H1 (cell line): ENCODE measurements around the gene ACTR6. TPM values are rescaled to one million over a fixed set of nuclear protein-coding genes. Genes with fewer than 3 reads are reported as not detected.

ENCODE experiments used
- CTCF ChIA-PET: fragments of 300-600 bp; sonication (Branson Sonifier 250); formaldehyde crosslinking; loops from one replicate; lab custom pipeline; 2021; ENCODE audit not compliant: partially characterized antibody; lab: Charles Lee
- POLR2A ChIA-PET: fragments of 300-600 bp; sonication (Branson Sonifier 250); formaldehyde crosslinking; loops from one replicate; lab custom pipeline; 2021; ENCODE audit warnings: inconsistent platforms; ENCODE audit not compliant: partially characterized antibody; lab: Charles Lee
- DNase-seq, 2 experiments: peaks; one replicate each; pipeline versions ENCODE4 v3.0.0 to v3.0.0-alpha.2; 2010 to 2022; ENCODE audit warnings: low spot score in 2 of 2, low read depth in 1 of 2, mixed read lengths in 1 of 2
- FAIRE-seq: peaks from 2 replicates; lab custom pipeline; 2011; peaks lifted over from hg19 to GRCh38; lab: Jason Lieb, UNC
- H2AFZ ChIP-seq: 2 replicates; pipeline ENCODE4 v1.8.1; 2012; ENCODE audit warnings: low read length, inconsistent platforms
- H2AK5ac ChIP-seq: 2 replicates; pipeline ENCODE4 v1.6.1; 2013; ENCODE audit warnings: low read depth, low read length
- H2BK120ac ChIP-seq: replicated peaks from 2 replicates; pipeline ENCODE3; 2013; ENCODE audit warnings: low read depth, low read length, inconsistent platforms
- H2BK12ac ChIP-seq: 2 replicates; pipeline ENCODE4 v1.6.1; 2013; ENCODE audit warnings: low read depth, low read length
- H2BK15ac ChIP-seq: 2 replicates; pipeline ENCODE4 v1.6.1; 2013; ENCODE audit warnings: low read length
- H2BK20ac ChIP-seq: 2 replicates; pipeline ENCODE4 v1.6.1; 2013; ENCODE audit warnings: low read length
- H2BK5ac ChIP-seq: 2 replicates; pipeline ENCODE4 v1.6.1; 2013; ENCODE audit warnings: low read depth, low read length
- H3K14ac ChIP-seq: 2 replicates; pipeline ENCODE4 v1.6.1; 2013; ENCODE audit warnings: inconsistent platforms; ENCODE audit not compliant: insufficient read length
- H3K18ac ChIP-seq: 2 replicates; pipeline ENCODE4 v1.6.1; 2013; ENCODE audit warnings: low read length; ENCODE audit errors: extremely low read depth
- H3K23ac ChIP-seq: 2 replicates; pipeline ENCODE4 v1.6.1; 2013; ENCODE audit warnings: inconsistent platforms; ENCODE audit not compliant: insufficient read length
- H3K23me2 ChIP-seq: 2 replicates; pipeline ENCODE4 v1.6.1; 2013; ENCODE audit warnings: low read depth, low read length
- H3K27ac ChIP-seq: 2 replicates; pipeline ENCODE4 v1.6.1; 2011; ENCODE audit warnings: low read depth, low read length, inconsistent platforms
- H3K27me3 ChIP-seq, 4 experiments: replicated peaks in 1 of 4; 1 replicate in 1 of 4; 2 replicates in 3 of 4; pipeline versions ENCODE4 v1.6.1 to v1.8.1; 2011 to 2013; ENCODE audit warnings: low read length in 3 of 4, mild to moderate bottlenecking in 3 of 4, inconsistent platforms in 2 of 4, mixed read lengths in 2 of 4, moderate library complexity in 1 of 4; ENCODE audit not compliant: control insufficient read depth in 3 of 4, insufficient read depth in 3 of 4; ENCODE audit errors: extremely low read depth in 1 of 4
- H3K36me3 ChIP-seq, 4 experiments: 2 replicates each; pipeline versions ENCODE4 v1.6.1 to v1.8.1; 2011 to 2013; ENCODE audit warnings: mild to moderate bottlenecking in 4 of 4, low read length in 3 of 4, moderate library complexity in 2 of 4, control low read depth in 1 of 4, inconsistent platforms in 1 of 4; ENCODE audit not compliant: insufficient read depth in 4 of 4, control insufficient read depth in 2 of 4
- H3K4ac ChIP-seq: replicated peaks from 2 replicates; pipeline ENCODE3; 2013; ENCODE audit warnings: low read length, low read depth, mixed read lengths, inconsistent platforms; ENCODE audit not compliant: insufficient read length
- H3K4me1 ChIP-seq, 4 experiments: replicated peaks in 1 of 4; 1 replicate in 1 of 4; 2 replicates in 3 of 4; pipeline versions ENCODE4 v1.6.1 to v1.8.1; 2011 to 2013; ENCODE audit warnings: low read length in 3 of 4, inconsistent platforms in 2 of 4, mixed read lengths in 1 of 4; ENCODE audit not compliant: insufficient read depth in 4 of 4, control insufficient read depth in 3 of 4
- H3K4me2 ChIP-seq, 2 experiments: 2 replicates each; pipeline versions ENCODE4 v1.6.1 to v1.8.1; 2011 to 2013; ENCODE audit warnings: low read depth in 2 of 2, low read length in 2 of 2, control low read depth in 1 of 2, inconsistent platforms in 1 of 2, mild to moderate bottlenecking in 1 of 2; ENCODE audit not compliant: insufficient read depth in 1 of 2
- H3K4me3 ChIP-seq, 4 experiments: fragments of 200-600, 300-600 bp in 1 of 4; sonication (generic), shearing (Covaris generic), sonication (Bioruptor Twin) in 1 of 4; 2 replicates each; pipeline versions ENCODE4 v1.5.1 to v1.8.1; 2011 to 2016; ENCODE audit warnings: low read length in 4 of 4, low read depth in 3 of 4, control low read depth in 2 of 4, inconsistent platforms in 2 of 4, mild to moderate bottlenecking in 2 of 4, mixed read lengths in 1 of 4, moderate library complexity in 1 of 4; ENCODE audit not compliant: insufficient read depth in 2 of 4; ENCODE audit errors: extremely low read depth in 1 of 4
- H3K56ac ChIP-seq: replicated peaks from 2 replicates; pipeline ENCODE3; 2013; ENCODE audit warnings: low read depth, mild to moderate bottlenecking, mixed read lengths, low read length, inconsistent platforms; ENCODE audit not compliant: insufficient read length
- H3K79me1 ChIP-seq: 2 replicates; pipeline ENCODE4 v1.6.1; 2013; ENCODE audit warnings: low read depth, low read length, control low read depth
- H3K79me2 ChIP-seq, 2 experiments: 2 replicates each; pipeline versions ENCODE4 v1.6.1 to v1.8.1; 2012 to 2013; ENCODE audit warnings: low read length in 2 of 2, mild to moderate bottlenecking in 2 of 2, inconsistent platforms in 1 of 2; ENCODE audit not compliant: insufficient read depth in 2 of 2, control insufficient read depth in 1 of 2
- H3K9ac ChIP-seq, 4 experiments: replicated peaks in 1 of 4; 1 replicate in 1 of 4; 2 replicates in 3 of 4; pipeline versions ENCODE4 v1.6.1 to v1.8.1; 2011 to 2013; ENCODE audit warnings: low read depth in 3 of 4, low read length in 3 of 4, control low read depth in 2 of 4, mild to moderate bottlenecking in 2 of 4, moderate library complexity in 2 of 4, inconsistent platforms in 1 of 4; ENCODE audit errors: extremely low read depth in 1 of 4
- H3K9me3 ChIP-seq, 2 experiments: 2 replicates each; pipeline versions ENCODE4 v1.6.1 to v1.8.1; 2012 to 2013; ENCODE audit warnings: mild to moderate bottlenecking in 2 of 2, moderate library complexity in 2 of 2, control low read depth in 1 of 2, inconsistent platforms in 1 of 2, low read depth in 1 of 2, low read length in 1 of 2, mixed read lengths in 1 of 2; ENCODE audit not compliant: insufficient read depth in 2 of 2
- H4K20me1 ChIP-seq, 2 experiments: replicated peaks in 1 of 2; 2 replicates each; pipeline versions ENCODE3 to v1.8.1; 2011 to 2013; ENCODE audit warnings: inconsistent platforms in 2 of 2, low read length in 2 of 2, mild to moderate bottlenecking in 1 of 2; ENCODE audit not compliant: insufficient read depth in 2 of 2, control insufficient read depth in 1 of 2
- H4K5ac ChIP-seq: 2 replicates; pipeline ENCODE4 v1.6.1; 2013; ENCODE audit warnings: low read length, low read depth, mixed read lengths, inconsistent platforms; ENCODE audit not compliant: insufficient read length
- H4K8ac ChIP-seq: 2 replicates; pipeline ENCODE4 v1.8.0; 2013; ENCODE audit warnings: mild to moderate bottlenecking, moderate library complexity, low read length, inconsistent platforms; ENCODE audit not compliant: insufficient read depth; ENCODE audit errors: extremely low read depth
- H4K91ac ChIP-seq: replicated peaks from 2 replicates; pipeline ENCODE3; 2013; ENCODE audit warnings: low read length, mixed read lengths, inconsistent platforms; ENCODE audit not compliant: insufficient read length
- ASH2L ChIP-seq: fragments of 200-600, 300-600 bp; sonication (generic); IDR thresholded peaks from one replicate; pipeline ENCODE4 v1.7.1; 2017; ENCODE audit warnings: low read length
- CBX8 ChIP-seq: fragments of 300-800, 300-1000 bp; sonication (generic); IDR thresholded peaks from 2 replicates; pipeline ENCODE4 v1.7.1; 2016; ENCODE audit warnings: low read depth, low read length, borderline replicate concordance
- EGR1 ChIP-seq: IDR thresholded peaks from 2 replicates; pipeline ENCODE4 v1.6.1; 2011; ENCODE audit warnings: low read depth, low read length, borderline replicate concordance
- GTF2F1 ChIP-seq: IDR thresholded peaks from 2 replicates; pipeline ENCODE4 v1.6.1; 2012; ENCODE audit warnings: low read depth, low read length, improper control_type of control experiment, borderline replicate concordance
- SIRT6 ChIP-seq: IDR thresholded peaks from one replicate; pipeline ENCODE4 v1.7.1; 2012; ENCODE audit warnings: low read length, inconsistent platforms
- SIX5 ChIP-seq: IDR thresholded peaks from 2 replicates; pipeline ENCODE4 v1.6.1; 2011; ENCODE audit warnings: mild to moderate bottlenecking, low read depth, low read length
- SP2 ChIP-seq: IDR thresholded peaks from 2 replicates; pipeline ENCODE4 v1.6.1; 2012; ENCODE audit warnings: mild to moderate bottlenecking, low read length, inconsistent platforms
- TEAD4 ChIP-seq: IDR thresholded peaks from 2 replicates; pipeline ENCODE4 v1.6.1; 2012; ENCODE audit warnings: low read depth, low read length, inconsistent platforms, mixed read lengths
- WGBS, 2 experiments: shearing (Covaris generic) in 1 of 2; methylation state at CpG; one replicate each; pipeline versions ENCODE4 v1.1.6 to v1.1.7; 2013 to 2015; ENCODE audit warnings: low lambda C conversion rate in 2 of 2, mixed read lengths in 2 of 2, inconsistent platforms in 1 of 2, low coverage in 1 of 2, missing lambda C conversion rate in 1 of 2; ENCODE audit not compliant: insufficient replicate concordance in 2 of 2, insufficient coverage in 1 of 2, insufficient read length in 1 of 2; ENCODE audit errors: extremely low coverage in 1 of 2, missing lambda C conversion rate in 1 of 2; 5-methylcytosine and 5-hydroxymethylcytosine counted together
- polyA plus RNA-seq, 7 experiments: library from polyadenylated mRNA; depleted of rRNA in 3 of 7; stranded (reverse) in 5 of 7; unstranded in 2 of 7; fragments of >200 nt in 5 of 7; fragments of 200-250 nt in 2 of 7; gene quantifications; 1 replicate in 5 of 7; 2 replicates in 1 of 7; 4 replicates in 1 of 7; pipeline versions ENCODE4 v1.2.1 to v1.2.3, GENCODE V29; 2011 to 2013; ENCODE audit warnings: missing spikeins in 2 of 7, mixed read lengths in 2 of 7
- total RNA-seq: library from RNA; stranded (reverse); fragmentation: NEBNext Ultra II Directional; extraction: Animal tissue kit (Norgen Biotek cat#: 25700); gene quantifications from 2 replicates; pipeline ENCODE4 v1.2.1, GENCODE V29; 2021
- TF ChIP-seq, protein P1 (sequence below), 3 experiments: IDR thresholded peaks; 1 replicate in 2 of 3; 2 replicates in 1 of 3; pipeline versions ENCODE4 v1.5.1 to v1.6.1; 2011; ENCODE audit warnings: low read length in 3 of 3, mild to moderate bottlenecking in 3 of 3, inconsistent platforms in 2 of 3, low read depth in 1 of 3, moderate library complexity in 1 of 3; ENCODE audit not compliant: insufficient read depth in 1 of 3; ENCODE audit errors: control extremely low read depth in 1 of 3

Gene ACTR6
- total and polyA plus RNA-seq, 2 of the 8 experiments (the other 6 are each of a cell fraction or from before 2014, with no cell fraction given): 10.2 to 36.8 TPM

GRCh38 chr12:100187857-100188519, 12.6 kb upstream of the ACTR6 start:
- Histone ChIP-seq H2AFZ (no peak overlapping the region), H4K8ac (no peak overlapping the region), H3K79me2 (no peaks in the 10 kb centered on the region; a peak in 2 of 4 replicates), H3K23me2 (no peaks in the 10 kb centered on the region), H2BK120ac (no peak overlapping the region), H4K5ac (no peak overlapping the region), H2AK5ac (no peak overlapping the region), H3K4me3 (no peak overlapping the region), H3K18ac (no peak overlapping the region), H2BK15ac (no peak overlapping the region), H3K9ac (no peak overlapping the region), H3K4me2 (no peak overlapping the region), H3K27me3 (no peaks in the 10 kb centered on the region), H3K56ac (no peak overlapping the region), H3K4ac (no peak overlapping the region), H4K20me1 (no peaks in the 10 kb centered on the region), H2BK12ac (no peak overlapping the region), H3K27ac (no peak overlapping the region), H4K91ac (no peak overlapping the region), H2BK20ac (no peak overlapping the region), H3K9me3 (no peaks in the 10 kb centered on the region), H3K79me1 (no peaks in the 10 kb centered on the region; the same call in 1 of the 2 replicates), H3K36me3 (peaks cover 0 to 7% (median 1%) of the 10 kb centered on the region in 4 experiments; a peak in 3 of 8 replicates), H3K14ac (no peak overlapping the region), H2BK5ac (no peak overlapping the region), H3K23ac (no peak overlapping the region), H3K4me1 (peaks cover 0 to 2% (median 0%) of the 10 kb centered on the region in 4 experiments; a peak in 2 of 7 replicates)
- 86% methylated on average over 5 of the region's 5 CpGs; no CpG with 5 or more reads in 1 of the 2 experiments for WGBS, 2 experiments
- no peak for TF ChIP-seq SP2
- no peak for TF ChIP-seq CBX8
- no peak for TF ChIP-seq SIRT6
- TF ChIP-seq GTF2F1: no peak
- TF ChIP-seq, protein P1, sequence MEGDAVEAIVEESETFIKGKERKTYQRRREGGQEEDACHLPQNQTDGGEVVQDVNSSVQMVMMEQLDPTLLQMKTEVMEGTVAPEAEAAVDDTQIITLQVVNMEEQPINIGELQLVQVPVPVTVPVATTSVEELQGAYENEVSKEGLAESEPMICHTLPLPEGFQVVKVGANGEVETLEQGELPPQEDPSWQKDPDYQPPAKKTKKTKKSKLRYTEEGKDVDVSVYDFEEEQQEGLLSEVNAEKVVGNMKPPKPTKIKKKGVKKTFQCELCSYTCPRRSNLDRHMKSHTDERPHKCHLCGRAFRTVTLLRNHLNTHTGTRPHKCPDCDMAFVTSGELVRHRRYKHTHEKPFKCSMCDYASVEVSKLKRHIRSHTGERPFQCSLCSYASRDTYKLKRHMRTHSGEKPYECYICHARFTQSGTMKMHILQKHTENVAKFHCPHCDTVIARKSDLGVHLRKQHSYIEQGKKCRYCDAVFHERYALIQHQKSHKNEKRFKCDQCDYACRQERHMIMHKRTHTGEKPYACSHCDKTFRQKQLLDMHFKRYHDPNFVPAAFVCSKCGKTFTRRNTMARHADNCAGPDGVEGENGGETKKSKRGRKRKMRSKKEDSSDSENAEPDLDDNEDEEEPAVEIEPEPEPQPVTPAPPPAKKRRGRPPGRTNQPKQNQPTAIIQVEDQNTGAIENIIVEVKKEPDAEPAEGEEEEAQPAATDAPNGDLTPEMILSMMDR (IDR thresholded peaks at IDR 0.05; ENCODE audit: control extremely low read depth in 1 of 3, insufficient read depth in 1 of 3, low read depth in 1 of 3, low read length in 3 of 3): no peak
- TF ChIP-seq ASH2L: no peak
- TF ChIP-seq SIX5: no peak
- no peak for TF ChIP-seq EGR1
- no peak for TF ChIP-seq TEAD4
- no peak for FAIRE-seq
- DNase-seq: no peak
- ChIA-PET CTCF (interaction anchor here (1.8 to 3.6 kb wide), 2 partner anchors 10 to 33 kb away, joined by 6 to 15 read pairs; no protein-coding TSS in a partner anchor), POLR2A (interaction anchor here (1.0 to 1.2 kb wide), 3 partner anchors 12 to 37 kb away, joined by 3 read pairs; no protein-coding TSS in a partner anchor)
